Uterus (tissue), 4 donors: ENCODE measurements around the gene TAT. TPM values are rescaled to one million over a fixed set of nuclear protein-coding genes. Genes with fewer than 3 reads are reported as not detected.
"Not testable (repeated sequence)": the region's sequence is repeated elsewhere in the genome, so short reads cannot be mapped to it uniquely, and the experiment has no call there.

Experiments
- DNase-seq, 2 donors: peaks; one replicate each; pipeline ENCODE4 v3.0.0-alpha.2; 2019 to 2020
- H3K27ac ChIP-seq, 2 donors: fragments of 200-600 bp; sonication (generic); 1 replicate in 1 of 2; 2 replicates in 1 of 2; pipeline ENCODE4 v1.5.1; 2016 to 2018
- H3K27me3 ChIP-seq, 2 donors: fragments of 200-600 bp; sonication (generic); one replicate each; pipeline ENCODE4 v1.5.1; 2018 to 2019; ENCODE audit warnings: control low read depth in 1 of 2
- H3K36me3 ChIP-seq, 2 donors: fragments of 200-600 bp; sonication (generic); one replicate each; pipeline ENCODE4 v1.5.1; 2019; ENCODE audit warnings: control low read depth in 1 of 2
- H3K4me1 ChIP-seq, 2 donors: fragments of 200-600 bp; sonication (generic); one replicate each; pipeline ENCODE4 v1.5.1; 2018 to 2019; ENCODE audit warnings: control low read depth in 1 of 2
- H3K4me3 ChIP-seq, 2 donors: fragments of 200-600 bp; sonication (generic); 1 replicate in 1 of 2; 2 replicates in 1 of 2; pipeline ENCODE4 v1.5.1; 2018 to 2019; ENCODE audit warnings: mild to moderate bottlenecking in 1 of 2
- H3K9me3 ChIP-seq, 2 donors: fragments of 200-600 bp; sonication (generic); one replicate each; pipeline ENCODE4 v1.5.1; 2019; ENCODE audit warnings: control low read depth in 1 of 2
- CTCF ChIP-seq, 4 experiments: fragments of 200-600 bp in 2 of 4; fragments of 450-650 bp in 2 of 4; sonication (generic) in 2 of 4; IDR thresholded peaks; one replicate each; pipeline ENCODE4 v1.5.1; 2016 to 2019; ENCODE audit warnings: antibody characterized with exemption in 4 of 4, mild to moderate bottlenecking in 2 of 4, moderate library complexity in 1 of 4
- POLR2A ChIP-seq, 2 donors: fragments of 450-650 bp; IDR thresholded peaks; one replicate each; pipeline ENCODE4 v1.6.1; 2016; ENCODE audit warnings: antibody characterized with exemption in 2 of 2, mild to moderate bottlenecking in 1 of 2, moderate library complexity in 1 of 2
- intact Hi-C: fragments of 100-400 bp; cut with DNase I; formaldehyde crosslinking; loops from one replicate; pipeline ENCODE4 v1.15.1; 2023; ENCODE audit warnings: low total_unique reads
- total RNA-seq, 4 donors: library from RNA; depleted of rRNA in 3 of 4; stranded (reverse); fragments of >200 nt in 3 of 4; gene quantifications; one replicate each; pipeline versions ENCODE4 v1.1.0 to v1.2.4, GENCODE V29; 2014 to 2023
- donor health status: DM: yes; HTN: yes; CAD: no.

The TAT gene
- total RNA-seq, 4 donors from 2014 or later, result 0.07 to 0.24 TPM; not detected in 2

GRCh38 chr16:71600822-71601221 lies 23.9 kb upstream of the TAT start:
- no peak for DNase-seq

GRCh38 chr16:71598426-71598825 lies 21.5 kb upstream of the TAT start:
- H3K27ac ChIP-seq, H3K9me3 ChIP-seq, H3K27me3 ChIP-seq, H3K36me3 ChIP-seq, H3K4me3 ChIP-seq, intact Hi-C loops, DNase-seq, H3K4me1 ChIP-seq: not testable (repeated sequence)

More at GRCh38 chr16:71600822-71601221, 23.9 kb upstream of the TAT start:
- Histone ChIP-seq H3K27ac (no peak overlapping the region), H3K36me3 (no peaks in the 10 kb centered on the region), H3K27me3 (no peaks in the 10 kb centered on the region), H3K4me3 (no peak overlapping the region), H3K4me1 (no peaks in the 10 kb centered on the region), H3K9me3 (no peaks in the 10 kb centered on the region)
- no peak for TF ChIP-seq CTCF (IDR thresholded peaks at IDR 0.05)
- no peak for TF ChIP-seq POLR2A (IDR thresholded peaks at IDR 0.05)
- intact Hi-C loops, result no loop called here

- H3K36me3 ChIP-seq, intact Hi-C loops, H3K27ac ChIP-seq, H3K27me3 ChIP-seq, DNase-seq, H3K4me3 ChIP-seq, H3K9me3 ChIP-seq, H3K4me1 ChIP-seq: not testable (repeated sequence)
Observed at GRCh38 chr16:71595340-71595826, 18.5 kb upstream of the TAT start.

- Histone ChIP-seq H3K9me3 (no peaks in the 10 kb centered on the region), H3K36me3 (no peaks in the 10 kb centered on the region), H3K27me3 (no peaks in the 10 kb centered on the region), H3K4me1 (no peaks in the 10 kb centered on the region), H3K27ac (no peak overlapping the region), H3K4me3 (no peak overlapping the region)
- DNase-seq, result no peak
- TF ChIP-seq CTCF (IDR thresholded peaks at IDR 0.05) (no peak), POLR2A (IDR thresholded peaks at IDR 0.05) (no peak)
- intact Hi-C loops, result no loop called here
Observed at GRCh38 chr16:71594000-71594646, 17.2 kb upstream of the TAT start.

- no peaks in the 10 kb centered on the region for H3K27me3 ChIP-seq
- no peak overlapping the region for H3K27ac ChIP-seq
- no peaks in the 10 kb centered on the region for H3K36me3 ChIP-seq
- TF ChIP-seq POLR2A (IDR thresholded peaks at IDR 0.05) (no peak), CTCF (IDR thresholded peaks at IDR 0.05) (no peak)
- intact Hi-C loops, result no loop called here
- no peak overlapping the region for H3K4me3 ChIP-seq
- DNase-seq, result no peak
- no peaks in the 10 kb centered on the region for H3K4me1 ChIP-seq
- no peaks in the 10 kb centered on the region for H3K9me3 ChIP-seq
Observed at GRCh38 chr16:71593048-71593999, 16.4 kb upstream of the TAT start.

GRCh38 chr16:71591917-71592316 lies 15.0 kb upstream of the TAT start:
- DNase-seq, result no peak
- no peak overlapping the region for H3K4me3 ChIP-seq
- no peaks in the 10 kb centered on the region for H3K9me3 ChIP-seq
- H3K27ac ChIP-seq, result no peak overlapping the region
- no peaks in the 10 kb centered on the region for H3K4me1 ChIP-seq
- no peaks in the 10 kb centered on the region for H3K36me3 ChIP-seq
- intact Hi-C loops, result no loop called here
- no peak for TF ChIP-seq CTCF (IDR thresholded peaks at IDR 0.05)
- TF ChIP-seq POLR2A (IDR thresholded peaks at IDR 0.05), result no peak
- no peaks in the 10 kb centered on the region for H3K27me3 ChIP-seq
